Fibroblast of villous mesenchyme (primary cell): Measurements from ENCODE around the gene GPR35. TPM values are rescaled to one million over a fixed set of nuclear protein-coding genes. Genes with fewer than 3 reads are reported as not detected.

ENCODE experiments used
- DNase-seq: peaks from one replicate; pipeline ENCODE4 v3.0.0-alpha.2; 2010; ENCODE audit warnings: low read depth
- H3K4me3 ChIP-seq: 2 replicates; pipeline ENCODE4 v1.5.1; 2011; ENCODE audit warnings: low read depth, mild to moderate bottlenecking, low read length
- CTCF ChIP-seq: IDR thresholded peaks from 2 replicates; pipeline ENCODE4 v1.5.1; 2012; ENCODE audit warnings: low read depth, mild to moderate bottlenecking, low read length; ENCODE audit not compliant: insufficient read depth
- total RNA-seq: library from RNA; depleted of rRNA; stranded (reverse); fragments of >200 nt; gene quantifications from 2 replicates; pipeline ENCODE4 v1.2.3, GENCODE V29; 2012

Gene GPR35
- total RNA-seq, 1 donor = 0.43 TPM

GRCh38 chr2:240593703-240594451 lies 31.4 kb upstream of the GPR35 start:
- no peak for DNase-seq
- no peak overlapping the region for H3K4me3 ChIP-seq
- no peak for TF ChIP-seq CTCF

GRCh38 chr2:240594511-240595380 lies 30.5 kb upstream of the GPR35 start:
- no peak for DNase-seq
- no peak overlapping the region for H3K4me3 ChIP-seq
- TF ChIP-seq CTCF = no peak

GRCh38 chr2:240595381-240596079 lies 29.8 kb upstream of the GPR35 start:
- DNase-seq = no peak

GRCh38 chr2:240596080-240596460 lies 29.2 kb upstream of the GPR35 start:
- TF ChIP-seq CTCF = no peak
- H3K4me3 ChIP-seq = no peak overlapping the region
- no peak for DNase-seq

More at GRCh38 chr2:240595381-240596079, 29.8 kb upstream of the GPR35 start:
- H3K4me3 ChIP-seq = no peak overlapping the region
- peak; percentile 16 for TF ChIP-seq CTCF

GRCh38 chr2:240596491-240596931 lies 28.8 kb upstream of the GPR35 start:
- H3K4me3 ChIP-seq = no peak overlapping the region
- DNase-seq = no peak
- TF ChIP-seq CTCF = no peak

- H3K4me3 ChIP-seq = no peak overlapping the region
- TF ChIP-seq CTCF = no peak
- no peak for DNase-seq
Measured at GRCh38 chr2:240597054-240597418, 28.2 kb upstream of the GPR35 start.
